ENCODE results near the gene MFAP4. TPM values are rescaled to one million over a fixed set of nuclear protein-coding genes. Genes with fewer than 3 reads are reported as not detected.

MFAP4 gene
- total RNA-seq, 1 experiment from 2014 or later: 0.52 TPM

DNA sequence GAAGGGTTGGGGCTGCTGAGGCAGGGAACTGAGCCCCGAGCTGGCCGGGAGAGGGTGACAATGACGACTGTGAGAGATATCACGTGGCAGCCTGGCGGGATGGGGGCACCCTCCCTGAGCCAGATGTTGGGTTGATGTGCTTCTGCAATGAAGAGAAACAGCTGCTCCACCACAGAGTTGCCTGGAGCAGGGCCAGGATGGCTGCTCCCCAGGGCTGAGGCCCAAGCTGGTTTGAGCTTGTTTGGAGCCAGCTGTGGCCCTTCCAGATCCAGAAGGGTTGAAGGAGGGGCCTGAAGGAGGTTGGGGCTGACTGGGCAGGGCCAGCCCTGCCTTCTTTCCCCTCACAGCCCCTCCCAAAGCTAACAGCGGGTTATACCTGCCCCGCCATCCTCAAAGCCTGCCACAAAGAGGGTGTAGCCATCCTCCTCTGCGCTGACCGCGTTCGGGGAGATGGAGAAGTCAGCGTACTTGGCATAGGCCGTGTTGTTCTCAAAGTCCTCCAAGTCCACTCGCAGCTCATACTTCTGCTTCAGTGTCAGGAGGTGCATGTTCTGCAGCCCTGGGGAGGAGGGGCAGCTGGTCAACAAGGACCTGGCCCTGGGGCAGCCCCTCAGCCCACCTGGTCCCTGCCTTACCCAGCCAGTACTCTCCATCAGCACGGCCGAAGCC, 2.1 kb downstream of the MFAP4 start:
- H3K79me2 ChIP-seq (ENCODE audit: insufficient read depth, low read length): no peaks in the 10 kb centered on the region
- H3K4me2 ChIP-seq (ENCODE audit: low read length): no peak overlapping the region
- DNase-seq (ENCODE audit: low read depth, low spot score) (no peak), ATAC-seq (no peak)
- no peak overlapping the region for H3K4me3 ChIP-seq (replicated peaks in 1 of 2; ENCODE audit: low read depth in 1 of 2, low read length in 2 of 2)
- no peaks in the 10 kb centered on the region for H3K9me3 ChIP-seq (ENCODE audit: control insufficient read depth in 1 of 2, insufficient read depth in 1 of 2, low read depth in 1 of 2, low read length in 2 of 2)
- H2AFZ ChIP-seq (ENCODE audit: low read depth, low read length, poor library complexity, severe bottlenecking): no peak overlapping the region
- peaks cover 0 to 20% of the 10 kb centered on the region in 2 experiments; a peak in 2 of 4 replicates for H3K4me1 ChIP-seq (ENCODE audit: control insufficient read depth in 1 of 2, insufficient read depth in 2 of 2, low read length in 2 of 2)
- TF ChIP-seq, protein P1, sequence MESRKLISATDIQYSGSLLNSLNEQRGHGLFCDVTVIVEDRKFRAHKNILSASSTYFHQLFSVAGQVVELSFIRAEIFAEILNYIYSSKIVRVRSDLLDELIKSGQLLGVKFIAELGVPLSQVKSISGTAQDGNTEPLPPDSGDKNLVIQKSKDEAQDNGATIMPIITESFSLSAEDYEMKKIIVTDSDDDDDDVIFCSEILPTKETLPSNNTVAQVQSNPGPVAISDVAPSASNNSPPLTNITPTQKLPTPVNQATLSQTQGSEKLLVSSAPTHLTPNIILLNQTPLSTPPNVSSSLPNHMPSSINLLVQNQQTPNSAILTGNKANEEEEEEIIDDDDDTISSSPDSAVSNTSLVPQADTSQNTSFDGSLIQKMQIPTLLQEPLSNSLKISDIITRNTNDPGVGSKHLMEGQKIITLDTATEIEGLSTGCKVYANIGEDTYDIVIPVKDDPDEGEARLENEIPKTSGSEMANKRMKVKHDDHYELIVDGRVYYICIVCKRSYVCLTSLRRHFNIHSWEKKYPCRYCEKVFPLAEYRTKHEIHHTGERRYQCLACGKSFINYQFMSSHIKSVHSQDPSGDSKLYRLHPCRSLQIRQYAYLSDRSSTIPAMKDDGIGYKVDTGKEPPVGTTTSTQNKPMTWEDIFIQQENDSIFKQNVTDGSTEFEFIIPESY (IDR thresholded peaks at IDR 0.05; ENCODE audit: extremely low read depth, insufficient replicate concordance, low read length): no peak
- H3K36me3 ChIP-seq (ENCODE audit: control insufficient read depth in 1 of 2, insufficient read depth in 2 of 2, low read length in 2 of 2): peaks cover 16 to 23% of the 10 kb centered on the region in 2 experiments; a peak in 3 of 4 replicates
- ChIA-PET POLR2A (no interaction called here), CTCF (no interaction called here), RAD21 (ENCODE audit: low non-redundant PET in 1 of 2, low total read pairs in 2 of 2, uncharacterized antibody in 2 of 2, unreplicated experiment in 2 of 2) (no interaction called here)
- H3K27me3 ChIP-seq (ENCODE audit: insufficient read depth, low read length): no peaks in the 10 kb centered on the region
- H4K20me1 ChIP-seq (ENCODE audit: insufficient read depth): no peaks in the 10 kb centered on the region
- no peaks in the 10 kb centered on the region for H3K9me2 ChIP-seq (ENCODE audit: insufficient read depth)
- H3K27ac ChIP-seq (ENCODE audit: low read depth, low read length): no peak overlapping the region
- intact Hi-C loops (cut with micrococcal nuclease): no loop called here
- BruUV-seq (replicated peaks): no TSS peak
- no peak overlapping the region for H3K9ac ChIP-seq (ENCODE audit: low read length)

- DNase-seq (ENCODE audit: low read depth, low spot score) (no peak), ATAC-seq (no peak)
- Histone ChIP-seq H4K20me1 (ENCODE audit: insufficient read depth) (no peaks in the 10 kb centered on the region), H3K79me2 (ENCODE audit: insufficient read depth, low read length) (no peaks in the 10 kb centered on the region; the same call in 1 of the 2 replicates), H3K9ac (ENCODE audit: low read length) (no peak overlapping the region), H3K9me3 (ENCODE audit: control insufficient read depth in 1 of 2, insufficient read depth in 1 of 2, low read depth in 1 of 2, low read length in 2 of 2) (no peaks in the 10 kb centered on the region), H3K9me2 (ENCODE audit: insufficient read depth) (no peaks in the 10 kb centered on the region), H3K4me3 (replicated peaks in 1 of 2; ENCODE audit: low read depth in 1 of 2, low read length in 2 of 2) (no peak overlapping the region), H3K27me3 (ENCODE audit: insufficient read depth, low read length) (no peaks in the 10 kb centered on the region), H2AFZ (ENCODE audit: low read depth, low read length, poor library complexity, severe bottlenecking) (no peak overlapping the region), H3K36me3 (ENCODE audit: control insufficient read depth in 1 of 2, insufficient read depth in 2 of 2, low read length in 2 of 2) (peaks cover 18 to 26% of the 10 kb centered on the region in 2 experiments; a peak in 3 of 4 replicates), H3K4me2 (ENCODE audit: low read length) (no peak overlapping the region), H3K27ac (ENCODE audit: low read depth, low read length) (no peak overlapping the region), H3K4me1 (ENCODE audit: control insufficient read depth in 1 of 2, insufficient read depth in 2 of 2, low read length in 2 of 2) (peaks cover 6 to 25% of the 10 kb centered on the region in 2 experiments; a peak in 3 of 4 replicates)
- POLR2A ChIA-PET: no interaction called here
- CTCF ChIA-PET: no interaction called here
- RAD21 ChIA-PET (ENCODE audit: low non-redundant PET in 1 of 2, low total read pairs in 2 of 2, uncharacterized antibody in 2 of 2, unreplicated experiment in 2 of 2): no interaction called here
- no TSS peak for BruUV-seq (replicated peaks)
- intact Hi-C loops (cut with micrococcal nuclease): no loop called here
- TF ChIP-seq, protein P2, sequence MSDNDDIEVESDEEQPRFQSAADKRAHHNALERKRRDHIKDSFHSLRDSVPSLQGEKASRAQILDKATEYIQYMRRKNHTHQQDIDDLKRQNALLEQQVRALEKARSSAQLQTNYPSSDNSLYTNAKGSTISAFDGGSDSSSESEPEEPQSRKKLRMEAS (IDR thresholded peaks at IDR 0.05): no peak
- TF ChIP-seq, protein P3, sequence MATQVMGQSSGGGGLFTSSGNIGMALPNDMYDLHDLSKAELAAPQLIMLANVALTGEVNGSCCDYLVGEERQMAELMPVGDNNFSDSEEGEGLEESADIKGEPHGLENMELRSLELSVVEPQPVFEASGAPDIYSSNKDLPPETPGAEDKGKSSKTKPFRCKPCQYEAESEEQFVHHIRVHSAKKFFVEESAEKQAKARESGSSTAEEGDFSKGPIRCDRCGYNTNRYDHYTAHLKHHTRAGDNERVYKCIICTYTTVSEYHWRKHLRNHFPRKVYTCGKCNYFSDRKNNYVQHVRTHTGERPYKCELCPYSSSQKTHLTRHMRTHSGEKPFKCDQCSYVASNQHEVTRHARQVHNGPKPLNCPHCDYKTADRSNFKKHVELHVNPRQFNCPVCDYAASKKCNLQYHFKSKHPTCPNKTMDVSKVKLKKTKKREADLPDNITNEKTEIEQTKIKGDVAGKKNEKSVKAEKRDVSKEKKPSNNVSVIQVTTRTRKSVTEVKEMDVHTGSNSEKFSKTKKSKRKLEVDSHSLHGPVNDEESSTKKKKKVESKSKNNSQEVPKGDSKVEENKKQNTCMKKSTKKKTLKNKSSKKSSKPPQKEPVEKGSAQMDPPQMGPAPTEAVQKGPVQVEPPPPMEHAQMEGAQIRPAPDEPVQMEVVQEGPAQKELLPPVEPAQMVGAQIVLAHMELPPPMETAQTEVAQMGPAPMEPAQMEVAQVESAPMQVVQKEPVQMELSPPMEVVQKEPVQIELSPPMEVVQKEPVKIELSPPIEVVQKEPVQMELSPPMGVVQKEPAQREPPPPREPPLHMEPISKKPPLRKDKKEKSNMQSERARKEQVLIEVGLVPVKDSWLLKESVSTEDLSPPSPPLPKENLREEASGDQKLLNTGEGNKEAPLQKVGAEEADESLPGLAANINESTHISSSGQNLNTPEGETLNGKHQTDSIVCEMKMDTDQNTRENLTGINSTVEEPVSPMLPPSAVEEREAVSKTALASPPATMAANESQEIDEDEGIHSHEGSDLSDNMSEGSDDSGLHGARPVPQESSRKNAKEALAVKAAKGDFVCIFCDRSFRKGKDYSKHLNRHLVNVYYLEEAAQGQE (IDR thresholded peaks at IDR 0.05; ENCODE audit: low read depth): no peak
- TF ChIP-seq EGR1 (IDR thresholded peaks at IDR 0.05; ENCODE audit: low read depth): no peak
- TF ChIP-seq SRF (IDR thresholded peaks at IDR 0.05; ENCODE audit: low read depth): no peak
- TF ChIP-seq, protein P1 (IDR thresholded peaks at IDR 0.05; ENCODE audit: extremely low read depth, insufficient replicate concordance, low read length): no peak
- TF ChIP-seq JUND (IDR thresholded peaks at IDR 0.05): no peak
- no peak for TF ChIP-seq TCF7L2 (IDR thresholded peaks at IDR 0.05; ENCODE audit: borderline replicate concordance, extremely low read depth, insufficient read depth, insufficient read length)
- no peak for TF ChIP-seq CBX3 (IDR thresholded peaks at IDR 0.05; ENCODE audit: low read depth)
- no peak for TF ChIP-seq POLR2A (IDR thresholded peaks at IDR 0.05; ENCODE audit: borderline replicate concordance, extremely low read depth, insufficient read depth, insufficient read length)
Measured at GRCh38 chr17:19383681-19384470, 3.1 kb downstream of the MFAP4 start.
